GDM1 (cell line): ENCODE measurements around the gene LIG3.
"Not testable (repeated sequence)": the region's sequence is repeated elsewhere in the genome, so short reads cannot be mapped to it uniquely, and the experiment has no call there.

Source experiments
- DNase-seq: peaks from one replicate; lab custom pipeline; 2025; lab: John Stamatoyannopoulos, UW

Gene LIG3

GRCh38 chr17:35044181-35044580, 63.9 kb downstream of the LIG3 start:
- DNase-seq, result no peak

GRCh38 chr17:35045458-35045979, 65.2 kb downstream of the LIG3 start:
- not testable (repeated sequence) for DNase-seq

- DNase-seq, result no peak
Observed at GRCh38 chr17:35046245-35046644, 65.9 kb downstream of the LIG3 start.

GRCh38 chr17:35046740-35047283, 66.5 kb downstream of the LIG3 start:
- DNase-seq, result no peak

- no peak for DNase-seq
Observed at GRCh38 chr17:35048685-35049379, 68.5 kb downstream of the LIG3 start.

- DNase-seq, result no peak
Observed at GRCh38 chr17:35050170-35050569, 69.9 kb downstream of the LIG3 start.

GRCh38 chr17:35051183-35051578, 70.9 kb downstream of the LIG3 start:
- no peak for DNase-seq

- no peak for DNase-seq
Observed at GRCh38 chr17:35051579-35052240, 71.4 kb downstream of the LIG3 start.

- DNase-seq, result no peak
Observed at GRCh38 chr17:35052241-35052610, 71.9 kb downstream of the LIG3 start.

- DNase-seq, result no peak
Observed at GRCh38 chr17:35052780-35053179, 72.5 kb downstream of the LIG3 start.

- DNase-seq, result no peak
Observed at GRCh38 chr17:35053204-35053603, 72.9 kb downstream of the LIG3 start.

GRCh38 chr17:35056013-35056412, 75.7 kb downstream of the LIG3 start:
- no peak for DNase-seq

GRCh38 chr17:35057332-35057915, 77.1 kb downstream of the LIG3 start:
- DNase-seq, result no peak
